Body of pancreas (tissue), 4 donors: ENCODE data around the gene NACC1. TPM values are rescaled to one million over a fixed set of nuclear protein-coding genes. Genes with fewer than 3 reads are reported as not detected.

Experiments
- ATAC-seq: fragments of 150-250 bp; one replicate; pipeline ENCODE4 v1.9.1; 2016
- DNase-seq, 4 donors: peaks; one replicate each; pipeline ENCODE4 v3.0.0-alpha.2; 2019
- H3K27ac ChIP-seq, 4 donors: fragments of 200-600 bp; sonication (generic); 1 replicate in 3 of 4; 2 replicates in 1 of 4; pipeline versions ENCODE4 v1.5.1 to v1.6.1; 2016 to 2019; ENCODE audit warnings: mild to moderate bottlenecking in 1 of 4, mixed read lengths in 1 of 4, moderate library complexity in 1 of 4
- H3K27me3 ChIP-seq, 2 donors: fragments of 200-600 bp; sonication (generic); one replicate each; pipeline ENCODE4 v1.6.0; 2016; ENCODE audit warnings: mild to moderate bottlenecking in 1 of 2
- H3K36me3 ChIP-seq, 2 donors: fragments of 200-600 bp; sonication (generic); replicated peaks in 1 of 2; 2 replicates each; pipeline ENCODE4 v1.5.1; 2016; ENCODE audit warnings: low read depth in 2 of 2; ENCODE audit not compliant: insufficient read depth in 1 of 2
- H3K4me1 ChIP-seq: fragments of 200-600 bp; sonication (generic); one replicate; pipeline ENCODE4 v1.6.0; 2016
- H3K4me3 ChIP-seq, 2 donors: fragments of 200-600 bp; sonication (generic); 1 replicate in 1 of 2; 2 replicates in 1 of 2; pipeline ENCODE4 v1.5.1; 2016 to 2019
- H3K9me3 ChIP-seq, 3 donors: fragments of 200-600 bp; sonication (generic); 1 replicate in 2 of 3; 2 replicates in 1 of 3; pipeline ENCODE4 v1.5.1; 2016
- POLR2A ChIP-seq, 3 donors: fragments of 450-650 bp; IDR thresholded peaks; one replicate each; pipeline ENCODE4 v1.6.1; 2016; ENCODE audit warnings: antibody characterized with exemption in 3 of 3, mild to moderate bottlenecking in 2 of 3
- WGBS, 2 donors: methylation state at CpG; one replicate each; pipeline ENCODE4 v1.1.5; 2017; 5-methylcytosine and 5-hydroxymethylcytosine counted together
- intact Hi-C: fragments of 100-400 bp; cut with DNase I; formaldehyde crosslinking; loops from one replicate; pipeline ENCODE4 v1.15.1; 2023
- total RNA-seq, 2 donors: library from RNA; depleted of rRNA; stranded (reverse); fragments of >200 nt; gene quantifications; one replicate each; pipeline ENCODE4 v1.1.0, GENCODE V29; 2016
- TF ChIP-seq, protein P1 (sequence below), 7 experiments: fragments of 450-650 bp in 4 of 7; fragments of 200-600 bp in 3 of 7; sonication (generic) in 3 of 7; IDR thresholded peaks; one replicate each; pipeline ENCODE4 v1.5.1; 2016 to 2019; ENCODE audit warnings: antibody characterized with exemption in 7 of 7

Gene NACC1
- total RNA-seq, 2 donors from 2014 or later, result 6.0 to 15.5 TPM

DNA sequence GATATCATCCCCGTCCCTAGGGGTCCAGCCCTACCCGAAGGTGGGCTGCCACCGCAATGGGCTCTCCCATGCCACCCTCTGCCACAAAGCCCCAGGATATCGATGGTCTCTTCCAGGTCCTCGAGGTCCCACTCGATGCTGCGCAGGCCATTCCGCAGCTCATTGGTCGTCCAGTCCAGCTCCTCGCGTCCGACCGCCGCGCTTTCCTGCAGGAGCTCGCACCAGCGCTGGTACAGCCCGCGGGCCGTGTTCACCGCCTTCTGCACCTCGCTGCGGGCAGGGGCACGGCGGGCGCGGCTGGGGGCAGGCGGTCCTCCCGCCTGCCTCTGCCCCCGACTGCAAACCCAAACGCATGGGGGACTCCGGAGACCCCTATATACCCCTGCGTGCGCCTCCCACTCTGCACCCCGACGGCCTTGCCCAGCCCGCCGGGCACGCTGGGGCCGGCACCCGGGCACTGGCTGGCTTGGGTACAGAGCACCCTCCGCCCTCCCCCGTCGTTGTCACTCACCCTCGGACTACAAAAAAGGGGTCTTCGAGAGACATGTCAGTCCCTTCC is 31.6 kb downstream of the NACC1 start:
- H3K27me3 ChIP-seq, result no peaks in the 10 kb centered on the region
- H3K36me3 ChIP-seq, result no peaks in the 10 kb centered on the region
- H3K9me3 ChIP-seq, result no peaks in the 10 kb centered on the region
- intact Hi-C loops, result loop anchor here (10.0 kb wide), 1 partner anchor 85 kb away; no protein-coding TSS in a partner anchor
- ATAC-seq (peak; percentile 1), DNase-seq (peak; percentile 63 to 70 (median 66))
- peaks cover 19% of the 10 kb centered on the region for H3K4me1 ChIP-seq
- WGBS, 2 donors, result 0% methylated on average over 1 to 45 of the region's 46 CpGs
- no peak for TF ChIP-seq POLR2A (IDR thresholded peaks at IDR 0.05)
- TF ChIP-seq, protein P1, sequence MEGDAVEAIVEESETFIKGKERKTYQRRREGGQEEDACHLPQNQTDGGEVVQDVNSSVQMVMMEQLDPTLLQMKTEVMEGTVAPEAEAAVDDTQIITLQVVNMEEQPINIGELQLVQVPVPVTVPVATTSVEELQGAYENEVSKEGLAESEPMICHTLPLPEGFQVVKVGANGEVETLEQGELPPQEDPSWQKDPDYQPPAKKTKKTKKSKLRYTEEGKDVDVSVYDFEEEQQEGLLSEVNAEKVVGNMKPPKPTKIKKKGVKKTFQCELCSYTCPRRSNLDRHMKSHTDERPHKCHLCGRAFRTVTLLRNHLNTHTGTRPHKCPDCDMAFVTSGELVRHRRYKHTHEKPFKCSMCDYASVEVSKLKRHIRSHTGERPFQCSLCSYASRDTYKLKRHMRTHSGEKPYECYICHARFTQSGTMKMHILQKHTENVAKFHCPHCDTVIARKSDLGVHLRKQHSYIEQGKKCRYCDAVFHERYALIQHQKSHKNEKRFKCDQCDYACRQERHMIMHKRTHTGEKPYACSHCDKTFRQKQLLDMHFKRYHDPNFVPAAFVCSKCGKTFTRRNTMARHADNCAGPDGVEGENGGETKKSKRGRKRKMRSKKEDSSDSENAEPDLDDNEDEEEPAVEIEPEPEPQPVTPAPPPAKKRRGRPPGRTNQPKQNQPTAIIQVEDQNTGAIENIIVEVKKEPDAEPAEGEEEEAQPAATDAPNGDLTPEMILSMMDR (IDR thresholded peaks at IDR 0.05), result no peak
- H3K27ac ChIP-seq, result peak overlapping the region; percentile 37 to 100 (median 99)
- H3K4me3 ChIP-seq, result peak overlapping the region; percentile 43 to 68

DNA sequence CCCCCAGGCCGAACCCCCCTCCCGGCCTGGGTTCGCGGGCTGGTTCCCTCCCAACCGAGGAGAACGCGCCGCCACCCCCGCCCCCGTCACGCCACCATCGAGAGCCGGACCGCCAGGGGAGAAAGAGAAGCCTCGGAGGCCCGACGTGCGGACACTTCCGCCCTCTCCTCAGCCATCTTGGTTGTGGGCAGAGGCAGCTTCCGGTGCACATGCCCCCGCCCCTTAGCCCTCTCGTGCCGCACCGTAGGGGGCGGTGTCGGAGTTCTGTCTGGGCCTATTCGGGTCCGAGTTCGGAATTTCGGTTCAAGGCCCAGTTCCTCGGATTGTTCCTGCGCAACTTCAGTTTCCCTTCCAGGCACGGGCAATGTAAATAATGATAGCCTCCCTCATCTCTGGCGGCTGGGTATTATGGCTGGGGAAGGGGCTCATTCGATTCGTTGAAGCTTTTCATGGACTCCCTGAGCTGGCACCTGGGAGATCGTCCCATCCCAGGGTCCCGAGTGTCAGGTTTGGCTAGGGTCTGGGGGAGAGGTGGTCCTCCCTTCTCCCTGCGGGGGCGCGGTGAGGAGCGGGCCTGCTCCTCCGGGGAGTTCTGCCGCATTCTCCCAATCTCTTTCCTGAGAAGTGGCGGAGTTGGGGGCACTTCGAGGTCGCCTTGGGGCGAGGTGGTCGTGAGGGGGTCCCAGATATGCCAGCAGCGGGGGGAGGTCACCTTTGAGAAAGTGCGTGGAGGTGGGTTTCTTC is 32.3 kb downstream of the NACC1 start, which contains the start of the genes IER2 and STX10:
Gene IER2, plus strand, starts transcription at position 225 of the 744 bp plus-strand sequence. CDS start 2,776 bp downstream, outside the sequence.
Gene STX10, minus strand, starts transcription at position 189 of the 744 bp plus-strand sequence. CDS start 202 bp downstream, outside the sequence.
- Histone ChIP-seq H3K27me3 (no peaks in the 10 kb centered on the region), H3K27ac (peak within 1 kb of the TSS; percentile 98 to 100 (median 100)), H3K4me3 (peak within 1 kb of the TSS; percentile 43 to 68), H3K36me3 (no peaks in the 10 kb centered on the region), H3K4me1 (peaks cover 26% of the 10 kb centered on the region), H3K9me3 (no peaks in the 10 kb centered on the region)
- WGBS, 2 donors, result 0% methylated on average over 17 to 41 of the region's 51 CpGs
- intact Hi-C loops, result no loop called here
- peak; percentile 54 for ATAC-seq
- TF ChIP-seq, protein P1 (IDR thresholded peaks at IDR 0.05), result peak; percentile 42 to 89 (median 78)
- peak; percentile 70 to 93 (median 89) for TF ChIP-seq POLR2A (IDR thresholded peaks at IDR 0.05)
- peak; percentile 95 to 97 (median 96) for DNase-seq

DNA sequence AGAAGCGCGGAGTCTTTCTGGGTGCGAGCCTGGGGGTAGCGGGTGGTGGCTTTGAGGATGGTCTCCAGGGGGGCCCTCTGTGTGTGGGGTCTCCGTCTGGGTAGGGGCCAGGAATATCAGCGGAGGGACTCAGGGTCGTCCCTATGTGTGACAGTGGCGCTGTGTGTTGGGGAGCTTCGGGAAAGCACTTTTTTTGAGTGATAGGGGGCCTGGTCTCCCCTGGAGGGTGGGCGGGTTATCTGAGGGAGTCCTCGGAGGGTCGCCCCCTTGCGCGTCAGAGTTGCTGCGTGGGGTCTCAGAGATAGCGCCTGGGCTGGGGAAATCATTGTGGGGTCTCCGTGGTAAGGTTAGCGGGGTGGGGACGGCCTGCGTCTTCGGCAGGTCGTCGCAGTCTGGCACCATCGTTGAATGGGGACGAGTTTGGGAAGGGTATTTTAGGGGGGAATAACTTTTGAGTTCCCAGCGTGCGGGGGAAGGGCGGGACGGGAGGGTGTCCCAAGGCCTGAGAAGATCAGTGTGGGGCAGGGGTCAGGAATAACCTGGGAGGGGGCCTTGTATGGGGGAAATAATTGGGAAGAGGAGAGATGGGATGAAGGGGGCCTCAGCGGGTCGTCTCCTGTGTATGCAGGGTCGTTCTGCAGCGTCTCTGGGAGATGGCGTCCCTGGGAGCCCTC is 33.0 kb downstream of the NACC1 start:
- 0% methylated on average over 27 to 33 of the region's 34 CpGs for WGBS, 2 donors
- peak overlapping the region; percentile 43 to 68 for H3K4me3 ChIP-seq

DNA sequence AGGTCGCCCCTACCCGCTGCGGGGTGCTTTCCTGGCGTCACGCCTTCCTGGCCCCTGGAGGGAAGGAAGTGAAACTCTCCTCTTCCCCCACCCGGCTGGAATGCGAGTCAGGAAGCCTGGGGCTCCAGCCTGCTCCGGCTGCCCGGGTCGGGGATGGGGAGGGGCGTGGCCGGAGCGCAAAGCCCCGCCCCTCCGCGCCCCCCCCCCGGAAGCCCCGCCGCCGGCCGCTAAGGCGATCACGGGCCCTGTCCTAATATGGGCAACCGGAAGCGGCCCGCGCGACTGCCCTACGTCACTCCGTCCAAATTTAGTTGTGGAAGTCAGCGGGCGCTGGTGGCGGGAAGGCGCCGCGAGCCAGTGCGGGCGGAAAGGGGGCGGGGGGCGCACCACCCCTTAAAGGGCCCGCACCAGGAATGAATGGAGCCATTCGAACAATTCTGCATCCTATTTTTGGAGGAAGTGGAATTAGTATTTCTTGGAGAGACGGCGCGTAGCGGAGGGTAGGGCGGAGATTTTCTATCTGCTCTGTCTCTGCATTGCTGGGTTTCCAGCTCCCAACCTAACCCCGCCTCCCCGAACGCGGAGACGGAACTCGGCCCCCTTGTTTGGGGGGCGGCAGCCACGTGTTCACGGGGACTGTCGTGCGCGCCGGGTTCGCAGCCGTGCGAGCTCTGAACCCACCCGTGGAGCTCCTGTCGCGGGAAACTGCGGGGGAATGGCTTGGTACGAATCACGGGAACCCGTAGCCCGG is 33.7 kb downstream of the NACC1 start:
- 0 to 2% methylated on average over 8 to 71 of the region's 71 CpGs for WGBS, 2 donors
- DNase-seq, result peak; percentile 98 to 99 (median 98)

More for the DNA sequence above, 33.0 kb downstream of the NACC1 start:
- no peak for TF ChIP-seq POLR2A (IDR thresholded peaks at IDR 0.05)
- TF ChIP-seq, protein P1 (IDR thresholded peaks at IDR 0.05), result no peak
- H3K4me1 ChIP-seq, result peaks cover 33% of the 10 kb centered on the region
- H3K36me3 ChIP-seq, result no peaks in the 10 kb centered on the region
- no peak for ATAC-seq
- peak; percentile 35 to 48 (median 42) for DNase-seq
- H3K27me3 ChIP-seq, result no peaks in the 10 kb centered on the region
- intact Hi-C loops, result no loop called here
- peak overlapping the region; percentile 98 to 100 (median 100) for H3K27ac ChIP-seq
- H3K9me3 ChIP-seq, result no peaks in the 10 kb centered on the region

More for the DNA sequence above, 33.7 kb downstream of the NACC1 start:
- ATAC-seq, result peak; percentile 57
- Histone ChIP-seq H3K4me3 (peak overlapping the region; percentile 22 to 78), H3K27ac (peak overlapping the region; percentile 98 to 100 (median 100)), H3K4me1 (peaks cover 37% of the 10 kb centered on the region), H3K9me3 (no peaks in the 10 kb centered on the region), H3K27me3 (no peaks in the 10 kb centered on the region), H3K36me3 (no peaks in the 10 kb centered on the region)
- TF ChIP-seq, protein P1 (IDR thresholded peaks at IDR 0.05), result peak in 3 of 7 experiments; percentile 9 to 15 (median 9)
- peak; percentile 98 to 99 (median 99) for TF ChIP-seq POLR2A (IDR thresholded peaks at IDR 0.05)
- intact Hi-C loops, result no loop called here
